HCT116 (cell line): Measurements from ENCODE around the gene SP9. TPM values are rescaled to one million over a fixed set of nuclear protein-coding genes. Genes with fewer than 3 reads are reported as not detected.

ENCODE experiments used
- ATAC-seq: fragments of 200-7000 bp; cut with Tn5 transposase; 2 replicates; pipeline ENCODE4 v1.9.1; 2020; ENCODE audit warnings: mild to moderate bottlenecking, moderate library complexity
- BruUV-seq: library from RNA; stranded (reverse); fragments of 400-500 nt; replicated peaks from 2 replicates; lab custom pipeline; 2021; lab: Mats Ljungman, UMichigan
- CTCF ChIA-PET: fragments of 300-600 bp; sonication (Branson Sonifier 250); formaldehyde crosslinking; loops from one replicate; lab custom pipeline; 2021; ENCODE audit warnings: antibody characterized with exemption; lab: Charles Lee
- POLR2A ChIA-PET: fragments of 300-600, 350-600 bp; sonication (Branson Sonifier 250); formaldehyde crosslinking; loops from one replicate; lab custom pipeline; 2021; ENCODE audit warnings: antibody characterized with exemption; lab: Charles Lee
- RAD21 ChIA-PET, 2 experiments: fragments of 300-600 bp; sonication (Branson Sonifier 250); formaldehyde crosslinking; loops; one replicate each; lab custom pipeline; 2023; ENCODE audit warnings: low total read pairs in 2 of 2; ENCODE audit not compliant: uncharacterized antibody in 2 of 2, unreplicated experiment in 2 of 2, low non-redundant PET in 1 of 2; lab: Charles Lee
- DNase-seq: peaks from one replicate; pipeline ENCODE4 v3.0.0-alpha.2; 2010; ENCODE audit warnings: low read depth, low spot score
- H2AFZ ChIP-seq: fragments of 200-600 bp; shearing (Covaris generic), sonication (generic); 2 replicates; pipeline ENCODE4 v1.6.1; 2017; ENCODE audit warnings: low read depth, mixed run types, mixed read lengths, antibody characterized with exemption, low read length; ENCODE audit not compliant: poor library complexity, severe bottlenecking
- H3K27ac ChIP-seq: 2 replicates; pipeline ENCODE4 v1.5.1; 2012; ENCODE audit warnings: low read depth, low read length
- H3K27me3 ChIP-seq: fragments of 200-600 bp; sonication (generic); 2 replicates; pipeline ENCODE4 v1.6.1; 2016; ENCODE audit warnings: mixed run types, low read length, mixed read lengths; ENCODE audit not compliant: insufficient read depth
- H3K36me3 ChIP-seq, 2 experiments: fragments of 200-500 bp in 1 of 2; fragments of 200-600 bp in 1 of 2; sonication (Bioruptor generic) in 1 of 2; sonication (generic) in 1 of 2; 2 replicates each; pipeline versions ENCODE4 v1.5.1 to v1.6.1; 2014 to 2016; ENCODE audit warnings: low read length in 2 of 2, inconsistent platforms in 1 of 2, mixed read lengths in 1 of 2, mixed run types in 1 of 2; ENCODE audit not compliant: insufficient read depth in 2 of 2, control insufficient read depth in 1 of 2
- H3K4me1 ChIP-seq, 2 experiments: fragments of 200-600 bp in 1 of 2; sonication (generic) in 1 of 2; 2 replicates each; pipeline versions ENCODE4 v1.5.1 to v1.6.1; 2012 to 2017; ENCODE audit warnings: low read length in 2 of 2, inconsistent platforms in 1 of 2, mild to moderate bottlenecking in 1 of 2, mixed read lengths in 1 of 2, mixed run types in 1 of 2, moderate library complexity in 1 of 2; ENCODE audit not compliant: insufficient read depth in 2 of 2, control insufficient read depth in 1 of 2
- H3K4me2 ChIP-seq: fragments of 200-600 bp; sonication (generic); 2 replicates; pipeline ENCODE4 v1.6.1; 2017; ENCODE audit warnings: mixed run types, low read length, mixed read lengths
- H3K4me3 ChIP-seq, 2 experiments: fragments of 200-600 bp in 1 of 2; sonication (generic) in 1 of 2; replicated peaks in 1 of 2; 2 replicates each; pipeline ENCODE4 v1.5.1; 2011 to 2016; ENCODE audit warnings: low read length in 2 of 2, control low read depth in 1 of 2, low read depth in 1 of 2, mild to moderate bottlenecking in 1 of 2, mixed read lengths in 1 of 2, mixed run types in 1 of 2
- H3K79me2 ChIP-seq: fragments of 200-600 bp; sonication (generic); 2 replicates; pipeline ENCODE4 v1.6.1; 2017; ENCODE audit warnings: mild to moderate bottlenecking, mixed run types, low read length, moderate library complexity, mixed read lengths; ENCODE audit not compliant: insufficient read depth
- H3K9ac ChIP-seq: fragments of 200-600 bp; sonication (generic); 2 replicates; pipeline ENCODE4 v1.6.1; 2016; ENCODE audit warnings: low read length, mixed read lengths
- H3K9me2 ChIP-seq: fragments of 200-600 bp; sonication (generic), shearing (Covaris generic); 2 replicates; pipeline ENCODE4 v1.6.1; 2017; ENCODE audit warnings: mixed run types, mild to moderate bottlenecking, moderate library complexity; ENCODE audit not compliant: insufficient read depth
- H3K9me3 ChIP-seq, 2 experiments: fragments of 200-500 bp in 1 of 2; fragments of 200-600 bp in 1 of 2; sonication (Bioruptor generic) in 1 of 2; sonication (generic) in 1 of 2; 2 replicates each; pipeline ENCODE4 v1.6.1; 2014 to 2017; ENCODE audit warnings: low read length in 2 of 2, mixed read lengths in 2 of 2, inconsistent platforms in 1 of 2, low read depth in 1 of 2, mild to moderate bottlenecking in 1 of 2, mixed run types in 1 of 2, moderate library complexity in 1 of 2; ENCODE audit not compliant: control insufficient read depth in 1 of 2, insufficient read depth in 1 of 2
- H4K20me1 ChIP-seq: fragments of 200-600 bp; sonication (generic), shearing (Covaris generic); 2 replicates; pipeline ENCODE4 v1.6.1; 2017; ENCODE audit warnings: mixed run types, mild to moderate bottlenecking, moderate library complexity; ENCODE audit not compliant: insufficient read depth
- EZH2 ChIP-seq: fragments of 200-600 bp; sonication (generic); IDR thresholded peaks from 2 replicates; pipeline ENCODE4 v1.6.1; 2017; ENCODE audit warnings: antibody characterized with exemption, mixed run types
- RAD21 ChIP-seq: IDR thresholded peaks from 2 replicates; pipeline ENCODE4 v1.6.1; 2012; ENCODE audit warnings: low read depth, mild to moderate bottlenecking
- ZFX ChIP-seq: fragments of 450-650 bp; IDR thresholded peaks from 2 replicates; pipeline ENCODE4 v1.6.1; 2017
- intact Hi-C: fragments of 100-400 bp; cut with micrococcal nuclease; formaldehyde crosslinking; loops from 2 replicates; pipeline ENCODE4 v1.10.0; 2022
- total RNA-seq: library from RNA; stranded (reverse); gene quantifications from one replicate; pipeline ENCODE4 v1.2.1, GENCODE V29; 2021; ENCODE audit not compliant: unreplicated experiment
- TF ChIP-seq, protein P1 (sequence below): IDR thresholded peaks from 2 replicates; pipeline ENCODE4 v1.6.1; 2012
- TF ChIP-seq, protein P2 (sequence below), 3 experiments: fragments of 200-600 bp in 1 of 3; sonication (generic) in 1 of 3; IDR thresholded peaks in 2 of 3; conservative IDR thresholded peaks in 1 of 3; 2 replicates each; pipeline ENCODE4 v1.5.1; 2012 to 2017; ENCODE audit warnings: low read depth in 2 of 3, low read length in 2 of 3, antibody characterized with exemption in 1 of 3, borderline replicate concordance in 1 of 3, control low read depth in 1 of 3, mild to moderate bottlenecking in 1 of 3, mixed read lengths in 1 of 3, mixed run types in 1 of 3, moderate library complexity in 1 of 3; ENCODE audit not compliant: insufficient read depth in 1 of 3
- TF ChIP-seq, protein P3 (sequence below): IDR thresholded peaks from 2 replicates; pipeline ENCODE4 v1.6.1; 2012

Gene SP9
- total RNA-seq, 1 experiment from 2014 or later = 0.69 TPM

DNA sequence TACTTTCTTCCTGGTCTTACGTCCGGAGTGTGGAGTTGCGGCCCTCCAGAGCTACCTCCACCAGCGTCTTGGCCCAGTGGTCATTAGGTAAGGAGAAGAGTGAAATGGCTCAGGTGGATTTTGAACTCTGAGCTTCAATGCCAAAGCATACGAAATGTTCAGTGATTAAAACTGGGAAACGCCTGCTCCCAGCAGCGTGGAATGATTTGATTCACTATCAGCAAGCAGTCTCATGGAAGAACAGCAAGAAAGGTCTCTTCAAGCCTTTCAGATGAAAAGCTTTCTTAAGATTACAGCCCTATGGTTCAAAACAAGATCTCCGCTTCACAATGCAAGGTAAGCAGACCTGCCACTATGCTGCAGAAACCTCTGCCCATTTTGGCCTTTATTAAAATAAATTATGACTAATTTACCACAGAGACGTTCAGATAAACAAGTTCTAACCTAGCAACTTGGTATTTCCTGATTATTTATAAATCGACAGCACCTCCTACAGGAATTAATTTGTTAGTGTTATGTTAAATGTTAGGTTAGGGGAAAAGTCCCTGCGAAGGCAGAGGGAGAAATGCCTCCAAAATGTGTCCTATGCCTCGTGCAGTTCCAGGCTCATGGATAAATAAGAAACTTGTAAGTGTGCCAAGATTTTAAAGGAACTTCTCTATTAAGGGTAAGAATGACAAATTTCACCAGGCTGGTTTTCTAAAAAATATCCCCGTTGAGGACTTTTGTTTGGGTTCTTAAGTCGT lies 10.1 kb downstream of the SP9 start (continued):
- TF ChIP-seq, protein P1, sequence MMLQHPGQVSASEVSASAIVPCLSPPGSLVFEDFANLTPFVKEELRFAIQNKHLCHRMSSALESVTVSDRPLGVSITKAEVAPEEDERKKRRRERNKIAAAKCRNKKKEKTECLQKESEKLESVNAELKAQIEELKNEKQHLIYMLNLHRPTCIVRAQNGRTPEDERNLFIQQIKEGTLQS = no peak
- TF ChIP-seq ZFX = no peak
- TF ChIP-seq EZH2 = no peak
- TF ChIP-seq, all 23 proteins: peak for 3

DNA sequence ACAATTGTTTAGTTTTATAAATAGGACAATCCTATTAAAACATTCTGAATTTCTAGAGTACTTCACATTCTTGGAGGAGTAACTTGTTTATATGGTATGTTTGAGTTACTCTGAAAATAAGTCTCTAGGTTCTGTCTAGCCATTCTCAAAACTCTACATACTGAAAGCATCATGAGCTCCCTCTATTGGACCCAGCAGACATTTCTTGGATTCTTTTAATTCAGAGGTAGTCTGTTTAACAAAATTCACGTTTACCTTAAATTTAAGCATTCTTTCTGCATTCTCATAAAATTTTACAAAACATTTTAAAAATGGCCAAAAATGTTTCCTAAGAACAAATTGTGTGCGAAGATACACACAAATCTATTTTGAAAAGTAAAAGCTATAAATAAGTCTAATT lies 15.3 kb downstream of the SP9 start:
- ATAC-seq (peak; percentile 73), DNase-seq (no peak)
- Histone ChIP-seq H2AFZ (no peak overlapping the region), H3K9ac (no peak overlapping the region), H3K36me3 (peaks cover 0 to 10% of the 10 kb centered on the region in 2 experiments; a peak in 1 of 4 replicates), H3K27ac (no peak overlapping the region), H3K9me3 (no peaks in the 10 kb centered on the region), H4K20me1 (no peaks in the 10 kb centered on the region; the same call in 1 of the 2 replicates), H3K4me1 (0 out of 4 replicates have a peak, but pooled peaks cover 0 to 2% of the 10 kb centered on the region in 2 experiments), H3K79me2 (no peaks in the 10 kb centered on the region), H3K4me3 (no peak overlapping the region), H3K9me2 (no peaks in the 10 kb centered on the region), H3K27me3 (no peaks in the 10 kb centered on the region), H3K4me2 (no peak overlapping the region)
- TF ChIP-seq, protein P2, sequence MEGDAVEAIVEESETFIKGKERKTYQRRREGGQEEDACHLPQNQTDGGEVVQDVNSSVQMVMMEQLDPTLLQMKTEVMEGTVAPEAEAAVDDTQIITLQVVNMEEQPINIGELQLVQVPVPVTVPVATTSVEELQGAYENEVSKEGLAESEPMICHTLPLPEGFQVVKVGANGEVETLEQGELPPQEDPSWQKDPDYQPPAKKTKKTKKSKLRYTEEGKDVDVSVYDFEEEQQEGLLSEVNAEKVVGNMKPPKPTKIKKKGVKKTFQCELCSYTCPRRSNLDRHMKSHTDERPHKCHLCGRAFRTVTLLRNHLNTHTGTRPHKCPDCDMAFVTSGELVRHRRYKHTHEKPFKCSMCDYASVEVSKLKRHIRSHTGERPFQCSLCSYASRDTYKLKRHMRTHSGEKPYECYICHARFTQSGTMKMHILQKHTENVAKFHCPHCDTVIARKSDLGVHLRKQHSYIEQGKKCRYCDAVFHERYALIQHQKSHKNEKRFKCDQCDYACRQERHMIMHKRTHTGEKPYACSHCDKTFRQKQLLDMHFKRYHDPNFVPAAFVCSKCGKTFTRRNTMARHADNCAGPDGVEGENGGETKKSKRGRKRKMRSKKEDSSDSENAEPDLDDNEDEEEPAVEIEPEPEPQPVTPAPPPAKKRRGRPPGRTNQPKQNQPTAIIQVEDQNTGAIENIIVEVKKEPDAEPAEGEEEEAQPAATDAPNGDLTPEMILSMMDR (IDR thresholded peaks at IDR 0.05 in 2 of 3, conservative IDR thresholded peaks at IDR 0.05 in 1 of 3; ENCODE audit: borderline replicate concordance in 1 of 3, insufficient read depth in 1 of 3, low read depth in 2 of 3, low read length in 2 of 3) = peak in 2 of 3 experiments; percentile 51 to 58; a peak in 4 of 6 replicates
- TF ChIP-seq, protein P3, sequence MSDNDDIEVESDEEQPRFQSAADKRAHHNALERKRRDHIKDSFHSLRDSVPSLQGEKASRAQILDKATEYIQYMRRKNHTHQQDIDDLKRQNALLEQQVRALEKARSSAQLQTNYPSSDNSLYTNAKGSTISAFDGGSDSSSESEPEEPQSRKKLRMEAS = no peak
- TF ChIP-seq RAD21 (peak; percentile 40; the same call in 1 of the 2 replicates), EZH2 (no peak)
- ChIA-PET RAD21 (no interaction called here), POLR2A (no interaction called here), CTCF (interaction anchor here (0.7 to 1.1 kb wide), 5 partner anchors 9 to 944 kb away, joined by 3 to 10 read pairs (median 3); no protein-coding TSS in a partner anchor)
- intact Hi-C loops = no loop called here
- no TSS peak for BruUV-seq
